Astrocyte (in vitro differentiated cells and primary cell): ENCODE results near the gene ABHD16B.

Source experiments
- EZH2 ChIP-seq: IDR thresholded peaks from 2 replicates; pipeline ENCODE4 v1.6.1; 2012; ENCODE audit warnings: mild to moderate bottlenecking, low read length, inconsistent platforms; ENCODE audit not compliant: insufficient read depth
- TF ChIP-seq, protein P1 (sequence below): IDR thresholded peaks from 2 replicates; pipeline ENCODE4 v1.5.1; 2011; ENCODE audit warnings: low read depth, mild to moderate bottlenecking, inconsistent platforms, low read length, moderate library complexity; ENCODE audit not compliant: insufficient read depth

GRCh38 chr20:63843222-63843621 is 18.1 kb upstream of the ABHD16B start:
- TF ChIP-seq, protein P1, sequence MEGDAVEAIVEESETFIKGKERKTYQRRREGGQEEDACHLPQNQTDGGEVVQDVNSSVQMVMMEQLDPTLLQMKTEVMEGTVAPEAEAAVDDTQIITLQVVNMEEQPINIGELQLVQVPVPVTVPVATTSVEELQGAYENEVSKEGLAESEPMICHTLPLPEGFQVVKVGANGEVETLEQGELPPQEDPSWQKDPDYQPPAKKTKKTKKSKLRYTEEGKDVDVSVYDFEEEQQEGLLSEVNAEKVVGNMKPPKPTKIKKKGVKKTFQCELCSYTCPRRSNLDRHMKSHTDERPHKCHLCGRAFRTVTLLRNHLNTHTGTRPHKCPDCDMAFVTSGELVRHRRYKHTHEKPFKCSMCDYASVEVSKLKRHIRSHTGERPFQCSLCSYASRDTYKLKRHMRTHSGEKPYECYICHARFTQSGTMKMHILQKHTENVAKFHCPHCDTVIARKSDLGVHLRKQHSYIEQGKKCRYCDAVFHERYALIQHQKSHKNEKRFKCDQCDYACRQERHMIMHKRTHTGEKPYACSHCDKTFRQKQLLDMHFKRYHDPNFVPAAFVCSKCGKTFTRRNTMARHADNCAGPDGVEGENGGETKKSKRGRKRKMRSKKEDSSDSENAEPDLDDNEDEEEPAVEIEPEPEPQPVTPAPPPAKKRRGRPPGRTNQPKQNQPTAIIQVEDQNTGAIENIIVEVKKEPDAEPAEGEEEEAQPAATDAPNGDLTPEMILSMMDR: no peak
- no peak for TF ChIP-seq EZH2
